ENCODE data around the gene PTPRU.

DNA sequence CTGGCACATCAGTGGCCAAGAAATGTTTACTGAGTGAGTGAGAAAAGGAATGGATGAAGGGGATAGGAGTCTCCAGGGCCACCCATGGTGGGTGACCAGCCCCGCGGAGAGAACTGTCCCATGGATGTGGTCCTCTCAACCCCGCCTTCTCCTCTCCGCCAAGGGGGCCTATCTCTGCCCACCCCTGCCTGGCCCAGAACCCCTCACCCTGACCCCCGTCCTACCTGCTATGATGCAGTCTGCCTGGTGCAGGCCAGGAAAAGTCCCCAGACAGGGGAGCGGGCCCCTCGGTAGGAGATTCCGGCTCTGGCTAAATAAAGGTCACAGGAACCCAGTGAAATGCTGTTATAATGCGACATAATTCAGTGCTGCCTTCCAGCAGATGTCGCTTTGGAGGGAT lies 107.6 kb downstream of the PTPRU start:
- TF ChIP-seq ISL1 (CRISPR knock-in tag; IDR thresholded peaks at IDR 0.05), result no peak
- no peak for TF ChIP-seq ZNF8 (CRISPR knock-in tag; IDR thresholded peaks at IDR 0.05)
- TF ChIP-seq ARNTL (CRISPR knock-in tag; IDR thresholded peaks at IDR 0.05; ENCODE audit: borderline replicate concordance, low read depth), result no peak
- no peak for TF ChIP-seq ESRRG (CRISPR knock-in tag; IDR thresholded peaks at IDR 0.05)
- TF ChIP-seq RARB (CRISPR knock-in tag; IDR thresholded peaks at IDR 0.05), result no peak

Measured in SK-N-SH treated with all-trans-retinoic acid at 6 μM for 48 hours (cell line).